RWPE1 (cell line): ENCODE results near the gene RABIF.
"Not testable (repeated sequence)": the region's sequence is repeated elsewhere in the genome, so short reads cannot be mapped to it uniquely, and the experiment has no call there.

ENCODE experiments used
- CTCF ChIA-PET: fragments of 350-600 bp; sonication (Branson Sonifier 250); formaldehyde crosslinking; extraction: SDS; loops from one replicate; lab custom pipeline; 2021; lab: Yijun Ruan, JAX
- POLR2A ChIA-PET: fragments of 400-600 bp; formaldehyde crosslinking; extraction: SDS; loops from one replicate; lab custom pipeline; 2020; ENCODE audit warnings: antibody characterized with exemption; ENCODE audit not compliant: low non-redundant PET; lab: Yijun Ruan, JAX
- DNase-seq: peaks from one replicate; pipeline ENCODE4 v3.0.0; 2012; ENCODE audit warnings: low spot score
- H3K27ac ChIP-seq: fragments of 450-650 bp; 2 replicates; pipeline ENCODE4 v1.5.1; 2017
- TF ChIP-seq, protein P1 (sequence below): fragments of 450-650 bp; conservative IDR thresholded peaks from 2 replicates; pipeline ENCODE4 v1.5.1; 2017; ENCODE audit warnings: low read depth, mild to moderate bottlenecking

The RABIF gene

GRCh38 chr1:202888531-202889360 is at the start of gene RABIF:
RABIF (minus strand) TSS chr1:202889149; CDS start chr1:202889098, 51 bp downstream.
- CTCF ChIA-PET: interaction anchor here (0.6 to 0.9 kb wide), 3 partner anchors 31 to 140 kb away, joined by 3 to 5 read pairs (median 3); no protein-coding TSS in a partner anchor
- TF ChIP-seq, protein P1, sequence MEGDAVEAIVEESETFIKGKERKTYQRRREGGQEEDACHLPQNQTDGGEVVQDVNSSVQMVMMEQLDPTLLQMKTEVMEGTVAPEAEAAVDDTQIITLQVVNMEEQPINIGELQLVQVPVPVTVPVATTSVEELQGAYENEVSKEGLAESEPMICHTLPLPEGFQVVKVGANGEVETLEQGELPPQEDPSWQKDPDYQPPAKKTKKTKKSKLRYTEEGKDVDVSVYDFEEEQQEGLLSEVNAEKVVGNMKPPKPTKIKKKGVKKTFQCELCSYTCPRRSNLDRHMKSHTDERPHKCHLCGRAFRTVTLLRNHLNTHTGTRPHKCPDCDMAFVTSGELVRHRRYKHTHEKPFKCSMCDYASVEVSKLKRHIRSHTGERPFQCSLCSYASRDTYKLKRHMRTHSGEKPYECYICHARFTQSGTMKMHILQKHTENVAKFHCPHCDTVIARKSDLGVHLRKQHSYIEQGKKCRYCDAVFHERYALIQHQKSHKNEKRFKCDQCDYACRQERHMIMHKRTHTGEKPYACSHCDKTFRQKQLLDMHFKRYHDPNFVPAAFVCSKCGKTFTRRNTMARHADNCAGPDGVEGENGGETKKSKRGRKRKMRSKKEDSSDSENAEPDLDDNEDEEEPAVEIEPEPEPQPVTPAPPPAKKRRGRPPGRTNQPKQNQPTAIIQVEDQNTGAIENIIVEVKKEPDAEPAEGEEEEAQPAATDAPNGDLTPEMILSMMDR: no peak
- peak within 1 kb of the TSS; percentile 96 for H3K27ac ChIP-seq
- POLR2A ChIA-PET: interaction anchor here (0.5 to 1.3 kb wide), 4 partner anchors 13 to 90 kb away, joined by 4 to 8 read pairs (median 4); partner anchors contain the start of gene PCAT6
- DNase-seq: peak; percentile 99

GRCh38 chr1:202938287-202938925 is 49.5 kb upstream of the RABIF start:
- TF ChIP-seq, protein P1: no peak
- no peak overlapping the region for H3K27ac ChIP-seq
- DNase-seq: no peak
- CTCF ChIA-PET: no interaction called here
- POLR2A ChIA-PET: no interaction called here

DNA sequence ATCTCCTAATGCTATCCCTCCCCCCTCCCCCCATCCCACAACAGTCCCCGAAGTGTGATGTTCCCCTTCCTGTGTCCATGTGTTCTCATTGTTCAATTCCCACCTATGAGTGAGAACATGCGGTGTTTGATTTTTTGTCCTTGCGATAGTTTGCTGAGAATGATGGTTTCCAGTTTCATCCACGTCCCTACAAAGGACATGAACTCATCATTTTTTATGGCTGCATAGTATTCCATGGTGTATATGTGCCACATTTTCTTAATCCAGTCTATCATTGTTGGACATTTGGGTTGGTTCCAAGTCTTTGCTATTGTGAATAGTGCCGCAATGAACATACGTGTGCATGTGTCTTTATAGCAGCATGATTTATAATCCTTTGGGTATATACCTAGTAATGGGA is 47.5 kb upstream of the RABIF start:
- POLR2A ChIA-PET, CTCF ChIA-PET, H3K27ac ChIP-seq, DNase-seq: not testable (repeated sequence)

- ChIA-PET POLR2A (no interaction called here), CTCF (no interaction called here)
- DNase-seq: no peak
- H3K27ac ChIP-seq: no peak overlapping the region
- TF ChIP-seq, protein P1: no peak
Observed at GRCh38 chr1:202935844-202936243, 46.9 kb upstream of the RABIF start.

- ChIA-PET CTCF (no interaction called here), POLR2A (no interaction called here)
- TF ChIP-seq, protein P1: no peak
Observed at GRCh38 chr1:202934755-202935154, 45.8 kb upstream of the RABIF start.

GRCh38 chr1:202932476-202932875 is 43.5 kb upstream of the RABIF start:
- CTCF ChIA-PET: no interaction called here
- no peak for DNase-seq
- POLR2A ChIA-PET: no interaction called here
- H3K27ac ChIP-seq: no peak overlapping the region
- TF ChIP-seq, protein P1: no peak

More at GRCh38 chr1:202934755-202935154, 45.8 kb upstream of the RABIF start:
- no peak overlapping the region for H3K27ac ChIP-seq
- no peak for DNase-seq
